ENCODE measurements around the gene ADAP1. TPM values are rescaled to one million over a fixed set of nuclear protein-coding genes. Genes with fewer than 3 reads are reported as not detected.
A peak's percentile ranks its signal among the peaks of the same experiment; 100 is the strongest.

ADAP1 gene
- total RNA-seq, 4 donors from 2014 or later, result 44.8 to 106 (median 60.1) TPM

DNA sequence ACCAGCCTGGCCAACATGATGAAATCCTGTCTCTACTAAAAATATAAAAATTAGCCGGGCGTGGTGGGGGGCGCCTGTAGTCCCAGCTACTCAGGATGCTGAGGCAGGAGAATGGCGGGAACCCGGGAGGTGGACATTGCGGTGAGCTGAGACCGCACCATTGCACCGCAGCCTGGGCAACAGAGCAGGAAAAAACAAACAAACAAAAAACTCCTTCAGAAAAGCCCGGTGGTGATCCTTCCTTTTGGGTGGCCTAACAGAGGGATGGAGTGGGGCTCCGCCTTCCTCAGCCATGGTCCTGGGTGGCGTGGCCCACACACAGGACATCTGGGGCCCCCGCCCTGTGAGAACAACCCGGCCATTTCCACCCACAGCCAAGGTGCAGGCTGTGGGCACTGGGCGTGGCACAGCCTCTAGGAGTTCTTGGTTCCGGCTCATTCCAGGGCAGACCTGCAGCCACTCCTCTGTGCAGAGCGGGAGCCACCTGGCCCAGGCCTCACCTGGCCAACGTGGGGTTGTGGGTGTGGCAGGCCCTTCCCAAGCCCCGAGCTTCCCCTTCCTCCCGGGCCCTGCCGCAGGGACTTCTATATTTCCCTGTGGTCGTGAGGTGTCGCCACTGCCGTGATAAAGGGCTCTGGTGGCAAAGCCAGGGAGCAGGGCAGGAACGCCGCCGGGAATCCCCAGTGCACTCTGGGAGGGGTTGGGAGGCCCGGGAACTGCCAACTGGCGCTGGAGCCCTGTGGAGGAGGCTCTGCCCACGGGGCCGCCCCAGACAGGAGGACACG lies 40.6 kb downstream of the ADAP1 start:
- no peaks in the 10 kb centered on the region for H3K9me3 ChIP-seq
- H3K27ac ChIP-seq, result no peak overlapping the region
- WGBS, 2 donors (ENCODE audit: low coverage in 1 of 2), result 66 to 85% methylated on average over 5 to 10 of the region's 31 CpGs
- ATAC-seq, result no peak
- H3K4me3 ChIP-seq, result no peak overlapping the region
- peaks cover 0 to 41% (median 5%) of the 10 kb centered on the region in 3 donors for H3K4me1 ChIP-seq
- no peaks in the 10 kb centered on the region for H3K27me3 ChIP-seq
- TF ChIP-seq, protein P1, sequence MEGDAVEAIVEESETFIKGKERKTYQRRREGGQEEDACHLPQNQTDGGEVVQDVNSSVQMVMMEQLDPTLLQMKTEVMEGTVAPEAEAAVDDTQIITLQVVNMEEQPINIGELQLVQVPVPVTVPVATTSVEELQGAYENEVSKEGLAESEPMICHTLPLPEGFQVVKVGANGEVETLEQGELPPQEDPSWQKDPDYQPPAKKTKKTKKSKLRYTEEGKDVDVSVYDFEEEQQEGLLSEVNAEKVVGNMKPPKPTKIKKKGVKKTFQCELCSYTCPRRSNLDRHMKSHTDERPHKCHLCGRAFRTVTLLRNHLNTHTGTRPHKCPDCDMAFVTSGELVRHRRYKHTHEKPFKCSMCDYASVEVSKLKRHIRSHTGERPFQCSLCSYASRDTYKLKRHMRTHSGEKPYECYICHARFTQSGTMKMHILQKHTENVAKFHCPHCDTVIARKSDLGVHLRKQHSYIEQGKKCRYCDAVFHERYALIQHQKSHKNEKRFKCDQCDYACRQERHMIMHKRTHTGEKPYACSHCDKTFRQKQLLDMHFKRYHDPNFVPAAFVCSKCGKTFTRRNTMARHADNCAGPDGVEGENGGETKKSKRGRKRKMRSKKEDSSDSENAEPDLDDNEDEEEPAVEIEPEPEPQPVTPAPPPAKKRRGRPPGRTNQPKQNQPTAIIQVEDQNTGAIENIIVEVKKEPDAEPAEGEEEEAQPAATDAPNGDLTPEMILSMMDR (IDR thresholded peaks at IDR 0.05), result no peak
- no peak for TF ChIP-seq EP300 (IDR thresholded peaks at IDR 0.05)
- TF ChIP-seq POLR2AphosphoS5 (IDR thresholded peaks at IDR 0.05), result no peak
- no peak for TF ChIP-seq POLR2A (IDR thresholded peaks at IDR 0.05)
- H3K36me3 ChIP-seq, result peaks cover 0 to 2% of the 10 kb centered on the region in 2 donors

GRCh38 chr7:911791-912480 lies 42.5 kb downstream of the ADAP1 start:
- H3K27ac ChIP-seq, result peak overlapping the region in 1 of 4 donors; percentile 17
- no peaks in the 10 kb centered on the region for H3K27me3 ChIP-seq
- no peaks in the 10 kb centered on the region for H3K36me3 ChIP-seq
- WGBS, 2 donors (ENCODE audit: low coverage in 1 of 2), result no CpG with 5 or more reads among the region's 41 CpGs
- TF ChIP-seq, protein P1 (IDR thresholded peaks at IDR 0.05), result no peak
- TF ChIP-seq POLR2AphosphoS5 (IDR thresholded peaks at IDR 0.05) (no peak), POLR2A (IDR thresholded peaks at IDR 0.05) (no peak), EP300 (IDR thresholded peaks at IDR 0.05) (no peak)
- peaks cover 0 to 44% (median 5%) of the 10 kb centered on the region in 3 donors for H3K4me1 ChIP-seq
- no peak overlapping the region for H3K4me3 ChIP-seq
- no peak for ATAC-seq
- H3K9me3 ChIP-seq, result no peaks in the 10 kb centered on the region

DNA sequence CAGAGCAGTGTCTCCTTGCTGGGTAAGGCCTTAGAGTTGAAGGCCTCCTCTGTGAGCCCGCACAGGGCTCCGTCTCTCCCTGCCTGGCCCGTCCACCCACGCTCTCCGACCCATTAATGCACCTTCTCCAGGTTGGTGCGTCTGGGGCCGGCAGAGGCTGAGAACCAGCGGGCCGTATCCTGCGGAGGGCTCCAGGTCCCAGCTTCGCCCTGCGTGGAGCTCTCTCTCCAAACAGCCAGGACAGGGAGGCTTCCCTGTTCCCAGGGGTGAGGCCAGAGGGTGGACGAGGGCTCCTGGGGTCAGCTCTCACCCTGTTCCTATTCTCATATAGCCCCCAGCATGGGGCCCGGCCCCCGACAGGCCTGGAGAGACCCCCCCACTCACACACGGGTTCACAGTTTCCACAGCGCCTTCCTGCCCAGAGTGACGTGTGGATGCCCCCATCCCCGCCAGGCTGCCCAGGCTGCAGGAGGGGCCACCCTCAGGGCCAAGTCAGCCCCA lies 43.5 kb downstream of the ADAP1 start:
- H3K4me1 ChIP-seq, result peaks cover 0 to 36% (median 0%) of the 10 kb centered on the region in 3 donors
- ATAC-seq, result no peak
- H3K9me3 ChIP-seq, result no peaks in the 10 kb centered on the region
- TF ChIP-seq, protein P1 (IDR thresholded peaks at IDR 0.05), result no peak
- TF ChIP-seq EP300 (IDR thresholded peaks at IDR 0.05), result no peak
- no peak for TF ChIP-seq POLR2A (IDR thresholded peaks at IDR 0.05)
- TF ChIP-seq POLR2AphosphoS5 (IDR thresholded peaks at IDR 0.05), result no peak
- 100% methylated on average over 1 of the region's 19 CpGs; no CpG with 5 or more reads in 1 of the 2 donors for WGBS, 2 donors (ENCODE audit: low coverage in 1 of 2)
- no peaks in the 10 kb centered on the region for H3K27me3 ChIP-seq
- H3K4me3 ChIP-seq, result no peak overlapping the region
- H3K36me3 ChIP-seq, result no peaks in the 10 kb centered on the region
- H3K27ac ChIP-seq, result peak overlapping the region in 1 of 4 donors; percentile 79

GRCh38 chr7:910441-910861 lies 44.0 kb downstream of the ADAP1 start:
- 87% methylated on average over 6 of the region's 11 CpGs; no CpG with 5 or more reads in 1 of the 2 donors for WGBS, 2 donors (ENCODE audit: low coverage in 1 of 2)
- Histone ChIP-seq H3K4me1 (peaks cover 0 to 33% (median 0%) of the 10 kb centered on the region in 3 donors), H3K27ac (peak overlapping the region in 2 of 4 donors; percentile 74 to 79), H3K4me3 (no peak overlapping the region), H3K27me3 (no peaks in the 10 kb centered on the region), H3K36me3 (no peaks in the 10 kb centered on the region), H3K9me3 (no peaks in the 10 kb centered on the region)
- no peak for TF ChIP-seq EP300 (IDR thresholded peaks at IDR 0.05)
- TF ChIP-seq POLR2A (IDR thresholded peaks at IDR 0.05), result no peak
- TF ChIP-seq POLR2AphosphoS5 (IDR thresholded peaks at IDR 0.05), result no peak
- TF ChIP-seq, protein P1 (IDR thresholded peaks at IDR 0.05), result no peak
- no peak for ATAC-seq

Measured in gastroesophageal sphincter (tissue), 4 donors.